ENCODE results near the gene MOSPD2.

- TF ChIP-seq, protein P1, sequence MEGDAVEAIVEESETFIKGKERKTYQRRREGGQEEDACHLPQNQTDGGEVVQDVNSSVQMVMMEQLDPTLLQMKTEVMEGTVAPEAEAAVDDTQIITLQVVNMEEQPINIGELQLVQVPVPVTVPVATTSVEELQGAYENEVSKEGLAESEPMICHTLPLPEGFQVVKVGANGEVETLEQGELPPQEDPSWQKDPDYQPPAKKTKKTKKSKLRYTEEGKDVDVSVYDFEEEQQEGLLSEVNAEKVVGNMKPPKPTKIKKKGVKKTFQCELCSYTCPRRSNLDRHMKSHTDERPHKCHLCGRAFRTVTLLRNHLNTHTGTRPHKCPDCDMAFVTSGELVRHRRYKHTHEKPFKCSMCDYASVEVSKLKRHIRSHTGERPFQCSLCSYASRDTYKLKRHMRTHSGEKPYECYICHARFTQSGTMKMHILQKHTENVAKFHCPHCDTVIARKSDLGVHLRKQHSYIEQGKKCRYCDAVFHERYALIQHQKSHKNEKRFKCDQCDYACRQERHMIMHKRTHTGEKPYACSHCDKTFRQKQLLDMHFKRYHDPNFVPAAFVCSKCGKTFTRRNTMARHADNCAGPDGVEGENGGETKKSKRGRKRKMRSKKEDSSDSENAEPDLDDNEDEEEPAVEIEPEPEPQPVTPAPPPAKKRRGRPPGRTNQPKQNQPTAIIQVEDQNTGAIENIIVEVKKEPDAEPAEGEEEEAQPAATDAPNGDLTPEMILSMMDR (IDR thresholded peaks at IDR 0.05; ENCODE audit: borderline replicate concordance, extremely low read depth, low read length, poor library complexity, severe bottlenecking): no peak
- no peak for TF ChIP-seq EZH2 (IDR thresholded peaks at IDR 0.05; ENCODE audit: borderline replicate concordance, low read depth, low read length, severe bottlenecking)
Observed at GRCh38 chrX:14843666-14844065, 29.6 kb upstream of the MOSPD2 start.
